Stimulated activated CD8-positive, alpha-beta memory T cell treated with anti-CD3 and anti-CD28 coated beads, Interleukin-7, amount 100 ng/mL, for 24 hours (primary cell): ENCODE data around the gene DBET.
"Not testable (repeated sequence)": the region's sequence is repeated elsewhere in the genome, so short reads cannot be mapped to it uniquely, and the experiment has no call there.

Experiments used
- DNase-seq: peaks from one replicate; pipeline ENCODE4 v3.0.0-alpha.2; 2020; ENCODE audit warnings: low read depth

The DBET gene

GRCh38 chr4:190049378-190050239 lies 14.7 kb upstream of the DBET start:
- DNase-seq, result not testable (repeated sequence)

- not testable (repeated sequence) for DNase-seq
Observed at GRCh38 chr4:190058997-190059396, 5.3 kb upstream of the DBET start.

DNA sequence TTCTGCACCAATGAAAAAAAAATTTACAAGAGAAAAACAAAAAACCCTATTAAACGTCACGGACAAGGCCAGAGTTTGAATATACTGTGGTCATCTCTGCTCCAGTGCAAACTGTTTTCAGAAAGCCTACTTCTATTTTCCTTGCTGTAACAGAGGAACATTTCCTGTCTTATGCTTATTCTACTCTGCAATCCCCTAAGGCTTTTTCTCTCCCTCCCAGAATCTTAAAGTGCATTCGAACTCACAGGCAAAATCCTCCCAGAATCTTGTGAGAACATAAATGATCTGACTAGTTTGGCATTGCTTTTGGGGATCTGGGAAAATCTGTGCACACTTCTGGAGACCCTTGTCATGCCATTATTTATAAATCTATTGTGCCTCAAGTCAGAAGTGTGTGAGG lies 503 bp downstream of the DBET start:
- DNase-seq, result not testable (repeated sequence)

DNA sequence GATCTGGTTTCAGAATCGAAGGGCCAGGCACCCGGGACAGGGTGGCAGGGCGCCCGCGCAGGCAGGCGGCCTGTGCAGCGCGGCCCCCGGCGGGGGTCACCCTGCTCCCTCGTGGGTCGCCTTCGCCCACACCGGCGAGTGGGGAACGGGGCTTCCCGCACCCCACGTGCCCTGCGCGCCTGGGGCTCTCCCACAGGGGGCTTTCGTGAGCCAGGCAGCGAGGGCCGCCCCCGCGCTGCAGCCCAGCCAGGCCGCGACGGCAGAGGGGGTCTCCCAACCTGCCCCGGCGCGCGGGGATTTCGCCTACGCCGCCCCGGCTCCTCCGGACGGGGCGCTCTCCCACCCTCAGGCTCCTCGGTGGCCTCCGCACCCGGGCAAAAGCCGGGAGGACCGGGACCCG lies 4.0 kb downstream of the DBET start:
- DNase-seq, result not testable (repeated sequence)

DNA sequence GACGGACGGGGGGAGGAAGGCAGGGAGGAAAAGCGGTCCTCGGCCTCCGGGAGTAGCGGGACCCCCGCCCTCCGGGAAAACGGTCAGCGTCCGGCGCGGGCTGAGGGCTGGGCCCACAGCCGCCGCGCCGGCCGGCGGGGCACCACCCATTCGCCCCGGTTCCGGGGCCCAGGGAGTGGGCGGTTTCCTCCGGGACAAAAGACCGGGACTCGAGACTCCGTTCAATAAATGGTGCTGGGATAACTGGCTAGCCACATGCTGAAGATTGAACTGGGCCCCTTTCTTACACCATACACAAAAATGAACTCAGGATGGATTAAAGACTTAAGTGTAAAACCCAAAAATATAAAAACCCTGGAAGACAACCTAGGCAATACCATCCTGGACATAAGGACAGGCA lies 28.8 kb downstream of the DBET start:
- not testable (repeated sequence) for DNase-seq

DNA sequence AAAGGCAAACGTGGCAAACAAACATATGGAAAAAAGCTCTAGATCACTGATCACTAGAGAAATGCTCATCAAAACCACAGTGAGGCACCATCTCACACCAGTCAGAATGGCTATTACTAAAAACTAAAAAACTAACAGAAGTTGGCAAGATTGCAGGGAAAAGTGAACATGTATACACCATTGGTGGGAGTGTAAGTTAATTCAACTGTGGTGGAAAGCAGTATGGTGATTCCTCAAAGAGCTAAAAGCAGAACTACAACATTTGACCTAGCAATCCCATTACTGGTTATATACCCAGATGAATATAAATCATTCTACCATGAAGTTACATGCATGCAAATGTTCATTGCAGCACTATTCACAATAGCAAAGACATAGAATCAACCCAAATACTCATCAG lies 29.7 kb downstream of the DBET start:
- not testable (repeated sequence) for DNase-seq

DNA sequence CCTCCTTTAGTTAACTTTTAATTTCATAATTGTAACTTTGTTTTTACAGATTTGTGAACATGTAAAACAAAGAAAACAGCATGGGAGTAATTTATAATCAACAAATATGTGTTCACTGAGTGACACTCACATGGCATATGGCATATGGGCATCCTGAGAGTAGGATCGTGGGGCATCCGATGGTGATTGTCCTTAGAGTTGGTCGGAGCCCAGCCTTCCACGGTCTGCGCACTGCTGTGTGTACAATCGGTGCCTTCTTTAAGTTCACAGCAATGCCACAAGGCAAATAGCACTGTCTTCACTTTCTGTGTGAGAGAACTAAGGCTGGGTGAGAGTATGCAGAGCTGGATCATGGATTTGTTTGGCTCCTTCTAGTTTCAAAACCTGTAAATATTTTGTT lies 31.0 kb downstream of the DBET start:
- not testable (repeated sequence) for DNase-seq

- DNase-seq, result not testable (repeated sequence)
Observed at GRCh38 chr4:190099605-190100004, 35.3 kb downstream of the DBET start.

GRCh38 chr4:190101525-190101924 lies 37.2 kb downstream of the DBET start:
- DNase-seq, result not testable (repeated sequence)

DNA sequence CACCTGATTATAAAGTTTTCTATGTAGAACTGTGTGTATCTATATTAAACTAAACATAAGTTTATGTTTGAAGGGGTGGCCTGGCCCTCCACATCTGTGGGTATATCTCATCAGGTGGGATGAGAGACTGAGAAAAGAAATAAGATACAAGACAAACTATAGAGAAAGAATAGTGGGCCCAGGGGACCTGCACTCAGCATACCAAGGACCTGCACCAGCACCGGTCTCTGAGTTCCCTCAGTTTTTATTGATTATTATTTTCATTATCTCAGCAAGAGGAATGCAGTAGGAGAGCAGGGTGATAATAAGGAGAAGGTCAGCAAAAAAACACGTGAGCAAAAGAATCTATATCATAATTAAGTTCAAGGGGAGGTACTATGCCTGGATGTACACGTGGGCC lies 41.9 kb downstream of the DBET start:
- not testable (repeated sequence) for DNase-seq

GRCh38 chr4:190106611-190107480 lies 42.5 kb downstream of the DBET start:
- not testable (repeated sequence) for DNase-seq

DNA sequence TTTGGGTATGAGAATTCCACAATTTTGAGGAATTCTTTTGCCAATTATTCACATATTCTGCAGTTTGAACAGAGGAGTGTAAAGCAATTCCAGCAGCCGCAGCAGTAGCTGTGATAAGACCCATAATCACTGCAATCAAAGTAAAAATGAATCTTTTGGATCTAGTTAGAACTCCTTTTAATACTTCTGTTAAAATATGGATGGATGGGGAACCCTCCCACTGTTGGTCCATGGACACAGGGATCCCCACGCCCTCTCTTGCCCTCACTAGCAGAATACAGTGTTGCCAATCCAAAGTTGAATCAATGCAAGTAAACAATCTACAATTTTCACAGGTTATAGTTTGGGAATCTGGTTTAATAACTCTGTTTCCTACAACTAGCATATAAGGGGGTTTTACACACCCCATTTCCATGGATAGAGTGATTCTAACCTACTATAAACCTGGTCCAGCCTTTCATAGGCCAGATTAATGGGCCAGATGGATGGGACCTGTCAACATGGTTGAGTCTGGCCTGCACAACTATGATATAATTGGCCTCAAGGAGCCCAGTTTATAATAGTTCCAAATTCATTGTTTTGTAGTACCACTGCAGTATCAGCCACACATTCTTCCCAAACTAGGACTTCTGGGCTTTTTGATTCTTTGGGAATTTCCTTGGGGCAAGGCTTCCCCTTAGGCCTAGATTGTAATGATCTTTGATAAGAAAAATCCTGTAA lies 43.6 kb downstream of the DBET start:
- not testable (repeated sequence) for DNase-seq

DNA sequence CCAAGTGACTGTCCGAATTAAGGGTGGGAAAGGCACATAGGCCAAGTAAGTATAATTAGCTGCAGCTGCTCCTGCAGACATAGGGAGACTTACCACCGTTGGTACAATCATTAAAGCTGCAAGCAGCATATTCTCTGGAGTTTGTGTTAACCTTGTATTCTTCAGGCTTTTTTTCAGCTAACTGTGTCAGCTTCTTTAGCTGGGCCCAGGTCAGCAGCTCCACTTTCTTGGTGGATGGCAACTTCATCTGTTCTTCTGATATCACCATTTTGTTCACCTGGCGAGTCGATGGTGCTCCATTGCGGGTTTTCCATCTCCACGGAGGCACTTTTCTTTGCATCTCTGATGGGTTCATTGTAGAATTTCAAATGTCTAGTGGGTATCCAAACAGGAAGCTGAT lies 44.5 kb downstream of the DBET start:
- not testable (repeated sequence) for DNase-seq

- DNase-seq, result not testable (repeated sequence)
Observed at GRCh38 chr4:190109390-190110011, 45.2 kb downstream of the DBET start.

DNA sequence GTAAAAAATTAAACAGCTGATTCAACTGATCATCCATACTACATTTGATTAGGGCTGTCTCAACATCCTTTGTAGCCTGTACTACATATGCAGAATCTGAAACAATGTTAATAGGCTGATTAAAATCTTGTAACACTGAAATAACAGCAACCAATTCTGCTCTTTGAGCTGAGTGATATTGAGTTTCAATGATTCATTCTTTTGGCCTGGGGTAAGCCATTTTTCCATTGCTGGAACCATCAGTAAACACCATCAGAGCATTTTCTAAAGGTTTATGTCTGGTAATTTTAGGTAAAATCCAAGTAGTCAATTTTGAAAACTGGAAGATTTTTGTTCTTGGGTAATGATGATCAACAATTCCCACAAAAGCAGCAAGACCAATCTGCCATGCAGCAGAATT lies 45.7 kb downstream of the DBET start:
- not testable (repeated sequence) for DNase-seq

- DNase-seq, result not testable (repeated sequence)
Observed at GRCh38 chr4:190110570-190111295, 46.4 kb downstream of the DBET start.

GRCh38 chr4:190112879-190113278 lies 48.6 kb downstream of the DBET start:
- not testable (repeated sequence) for DNase-seq

DNA sequence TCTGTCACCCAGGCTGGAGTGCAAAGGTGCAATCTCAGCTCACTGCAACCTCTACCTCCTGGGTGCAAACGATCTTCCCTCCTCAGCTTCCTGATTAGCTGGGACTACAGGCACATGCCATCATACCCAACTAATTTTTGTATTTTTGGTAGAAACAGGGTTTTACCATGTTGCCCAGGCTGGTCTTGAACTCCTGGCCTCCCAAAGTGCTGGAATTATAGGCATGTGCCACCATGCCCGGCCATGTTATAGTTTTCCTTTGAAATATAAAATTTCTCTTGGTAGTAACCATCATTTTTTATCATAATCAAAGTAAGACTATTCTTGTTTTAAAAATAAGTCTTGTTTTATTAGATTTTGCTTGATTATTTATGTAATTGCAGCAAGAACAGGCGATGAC lies 50.7 kb downstream of the DBET start:
- DNase-seq, result not testable (repeated sequence)
